MM.1S (cell line): ENCODE results near the gene ADCY2.

Experiments used
- EZH2 ChIP-seq: fragments of 300-600 bp; sonication (generic); optimal IDR thresholded peaks from 2 replicates; pipeline ENCODE3; 2017; ENCODE audit warnings: low read depth, mild to moderate bottlenecking, antibody characterized with exemption, low read length, mixed read lengths
- EZH2phosphoT487 ChIP-seq: fragments of 300-600 bp; sonication (generic); IDR thresholded peaks from 2 replicates; pipeline ENCODE4 v1.6.1; 2018; ENCODE audit warnings: antibody characterized with exemption, low read length
- TF ChIP-seq, protein P1 (sequence below): fragments of 300-600 bp; sonication (generic); IDR thresholded peaks from 2 replicates; pipeline ENCODE4 v1.5.1; 2016; ENCODE audit warnings: antibody characterized with exemption, low read length, mixed read lengths

DNA sequence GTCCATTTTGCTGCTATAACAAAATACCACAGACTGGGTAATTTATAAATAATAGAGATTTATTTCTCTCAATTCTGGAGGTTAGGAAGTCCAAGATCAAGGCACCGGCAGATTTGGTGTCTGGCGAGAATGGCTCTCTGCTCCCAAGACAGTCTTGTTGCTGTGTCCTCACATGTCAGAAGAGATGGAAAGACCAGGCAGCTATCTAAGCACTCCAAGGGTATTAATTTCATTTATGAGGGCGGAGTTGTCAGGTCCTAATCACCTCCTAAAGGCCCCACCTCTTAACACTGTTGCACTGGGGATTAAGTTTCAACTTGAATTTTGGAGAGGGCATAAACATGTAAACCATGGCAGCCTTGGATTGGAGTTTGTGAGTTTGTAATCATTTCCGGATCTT lies 30.3 kb downstream of the ADCY2 start:
- TF ChIP-seq EZH2 (no peak), EZH2phosphoT487 (no peak)
- TF ChIP-seq, protein P1, sequence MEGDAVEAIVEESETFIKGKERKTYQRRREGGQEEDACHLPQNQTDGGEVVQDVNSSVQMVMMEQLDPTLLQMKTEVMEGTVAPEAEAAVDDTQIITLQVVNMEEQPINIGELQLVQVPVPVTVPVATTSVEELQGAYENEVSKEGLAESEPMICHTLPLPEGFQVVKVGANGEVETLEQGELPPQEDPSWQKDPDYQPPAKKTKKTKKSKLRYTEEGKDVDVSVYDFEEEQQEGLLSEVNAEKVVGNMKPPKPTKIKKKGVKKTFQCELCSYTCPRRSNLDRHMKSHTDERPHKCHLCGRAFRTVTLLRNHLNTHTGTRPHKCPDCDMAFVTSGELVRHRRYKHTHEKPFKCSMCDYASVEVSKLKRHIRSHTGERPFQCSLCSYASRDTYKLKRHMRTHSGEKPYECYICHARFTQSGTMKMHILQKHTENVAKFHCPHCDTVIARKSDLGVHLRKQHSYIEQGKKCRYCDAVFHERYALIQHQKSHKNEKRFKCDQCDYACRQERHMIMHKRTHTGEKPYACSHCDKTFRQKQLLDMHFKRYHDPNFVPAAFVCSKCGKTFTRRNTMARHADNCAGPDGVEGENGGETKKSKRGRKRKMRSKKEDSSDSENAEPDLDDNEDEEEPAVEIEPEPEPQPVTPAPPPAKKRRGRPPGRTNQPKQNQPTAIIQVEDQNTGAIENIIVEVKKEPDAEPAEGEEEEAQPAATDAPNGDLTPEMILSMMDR, result no peak
